GM12878 (cell line): ENCODE data around the gene SGIP1. TPM values are rescaled to one million over a fixed set of nuclear protein-coding genes. Genes with fewer than 3 reads are reported as not detected.
"Not testable (repeated sequence)": the region's sequence is repeated elsewhere in the genome, so short reads cannot be mapped to it uniquely, and the experiment has no call there.

Experiments used
- ATAC-seq: fragments of 200-7000 bp; cut with Tn5 transposase; 3 replicates; pipeline ENCODE4 v1.9.1; 2020; ENCODE audit warnings: mild to moderate bottlenecking, moderate library complexity
- BruUV-seq: library from RNA; stranded (reverse); fragments of 400-500 nt; replicated peaks from 2 replicates; lab custom pipeline; 2021; lab: Mats Ljungman, UMichigan
- CTCF ChIA-PET: fragments of 300-600 bp; sonication (Branson Sonifier 250); formaldehyde crosslinking; extraction: SDS; loops from one replicate; lab custom pipeline; 2021; ENCODE audit warnings: inconsistent platforms; lab: Yijun Ruan, JAX
- POLR2A ChIA-PET: fragments of 350-600 bp; formaldehyde crosslinking; extraction: SDS; loops from one replicate; lab custom pipeline; 2021; ENCODE audit warnings: inconsistent platforms; lab: Charles Lee
- RAD21 ChIA-PET: fragments of 300-600 bp; sonication (Branson Sonifier 250); formaldehyde crosslinking; loops from one replicate; lab custom pipeline; 2023; ENCODE audit warnings: antibody characterized with exemption; ENCODE audit not compliant: unreplicated experiment; lab: Charles Lee
- SMC1A ChIA-PET: fragments of 300-600 bp; sonication (Branson Sonifier 250); formaldehyde crosslinking; loops from one replicate; lab custom pipeline; 2023; ENCODE audit not compliant: unreplicated experiment, uncharacterized antibody; lab: Charles Lee
- DNase-seq: peaks from one replicate; pipeline ENCODE4 v3.0.0-alpha.2; 2011; ENCODE audit warnings: low read depth, low spot score
- FAIRE-seq: peaks from 3 replicates; lab custom pipeline; 2011; peaks lifted over from hg19 to GRCh38; lab: Jason Lieb, UNC
- H2AFZ ChIP-seq: 2 replicates; pipeline ENCODE4 v1.6.0; 2011; ENCODE audit warnings: low read depth, low read length, control low read depth; ENCODE audit not compliant: control insufficient read depth
- H3K27ac ChIP-seq: 2 replicates; pipeline ENCODE4 v1.5.1; 2011; ENCODE audit warnings: control low read depth; ENCODE audit not compliant: control insufficient read depth, insufficient read depth
- H3K27me3 ChIP-seq, 2 experiments: replicated peaks in 1 of 2; 2 replicates each; pipeline versions ENCODE4 v1.6.0 to v1.6.1; 2011; ENCODE audit warnings: low read length in 1 of 2; ENCODE audit not compliant: control insufficient read depth in 2 of 2, insufficient read depth in 2 of 2
- H3K36me3 ChIP-seq, 2 experiments: 2 replicates each; pipeline ENCODE4 v1.5.1; 2011; ENCODE audit warnings: low read length in 1 of 2; ENCODE audit not compliant: control insufficient read depth in 2 of 2, insufficient read depth in 2 of 2
- H3K4me1 ChIP-seq: 2 replicates; pipeline ENCODE4 v1.6.1; 2011; ENCODE audit warnings: mild to moderate bottlenecking, low read length, moderate library complexity, mixed read lengths; ENCODE audit not compliant: control insufficient read depth, insufficient read depth
- H3K4me2 ChIP-seq: 2 replicates; pipeline ENCODE4 v1.6.0; 2011; ENCODE audit warnings: control low read depth; ENCODE audit not compliant: control insufficient read depth, insufficient read depth
- H3K4me3 ChIP-seq: fragments of 200-600 bp; sonication (generic); 2 replicates; pipeline ENCODE4 v1.5.1; 2016
- H3K79me2 ChIP-seq: 2 replicates; pipeline ENCODE4 v1.6.0; 2011; ENCODE audit warnings: low read length; ENCODE audit not compliant: control insufficient read depth, insufficient read depth
- H3K9ac ChIP-seq: 2 replicates; pipeline ENCODE4 v1.8.0; 2011; ENCODE audit warnings: low read length, control low read depth, mixed read lengths; ENCODE audit not compliant: control insufficient read depth, insufficient read depth
- H3K9me3 ChIP-seq: replicated peaks from 3 replicates; pipeline ENCODE4 v1.5.1; 2011; ENCODE audit warnings: mild to moderate bottlenecking, low read length; ENCODE audit not compliant: control insufficient read depth, insufficient read depth
- H4K20me1 ChIP-seq: 2 replicates; pipeline ENCODE4 v1.6.0; 2011; ENCODE audit not compliant: control insufficient read depth, insufficient read depth
- RB1 ChIP-seq: fragments of 450-650 bp; formaldehyde crosslinking; IDR thresholded peaks from 2 replicates; pipeline ENCODE4 v1.6.1; 2017; ENCODE audit warnings: mild to moderate bottlenecking, borderline replicate concordance
- WGBS: methylation state at CpG from one replicate; pipeline ENCODE4 v1.1.6; 2016; ENCODE audit warnings: low lambda C conversion rate; ENCODE audit not compliant: insufficient replicate concordance, insufficient coverage; ENCODE audit errors: missing lambda C conversion rate; 5-methylcytosine and 5-hydroxymethylcytosine counted together
- in situ Hi-C: fragments of 300-500 bp; cut with MboI; formaldehyde crosslinking; loops from 9 replicates; pipeline ENCODE4 v1.14.3; 2018; ENCODE audit warnings: mixed read lengths
- intact Hi-C: fragments of 100-400 bp; cut with micrococcal nuclease; formaldehyde crosslinking; loops from one replicate; pipeline ENCODE4 v1.14.2; 2022; ENCODE audit not compliant: unreplicated experiment
- polyA plus RNA-seq, 11 experiments: library from polyadenylated mRNA; depleted of rRNA in 4 of 11; unstranded in 6 of 11; stranded (reverse) in 5 of 11; fragments of >200 nt; fragmentation: Nextera tagmentation in 4 of 11; fragmentation: Illumina TruSeq in 1 of 11; extraction: Ambion mirVana in 4 of 11; extraction: Trizol in 1 of 11; gene quantifications; 1 replicate in 1 of 11; 2 replicates in 10 of 11; pipeline versions ENCODE4 v1.2.1 to v1.2.3, GENCODE V29; 2011 to 2016; ENCODE audit warnings: inconsistent platforms in 2 of 11, missing spikeins in 2 of 11, low read depth in 1 of 11
- total RNA-seq, 4 experiments: library from RNA; depleted of rRNA in 3 of 4; stranded (reverse); fragments of >200 nt in 3 of 4; fragmentation: Illumina TruSeq in 1 of 4; extraction: Trizol in 1 of 4; gene quantifications; 2 replicates each; pipeline versions ENCODE4 v1.2.1 to v1.2.3, GENCODE V29; 2013 to 2021

SGIP1 gene
- total and polyA plus RNA-seq, 10 of the 15 experiments (the other 5 are each of a cell fraction or from before 2014, with no cell fraction given): 0.15 TPM; not detected in 9

GRCh38 chr1:66728021-66728420 is 194.1 kb downstream of the SGIP1 start:
- peaks cover 0 to 6% of the 10 kb centered on the region in 2 experiments; a peak in 1 of 4 replicates for H3K27me3 ChIP-seq
- no peaks in the 10 kb centered on the region for H3K36me3 ChIP-seq
- H3K9ac ChIP-seq: no peak overlapping the region
- H2AFZ ChIP-seq: no peak overlapping the region
- H4K20me1 ChIP-seq: no peaks in the 10 kb centered on the region
- ATAC-seq (no peak), FAIRE-seq (no peak), DNase-seq (no peak)
- RAD21 ChIA-PET: no interaction called here
- SMC1A ChIA-PET: interaction anchor here (1.2 kb wide), 1 partner anchor 420 kb away, joined by 4 read pairs; no protein-coding TSS in a partner anchor
- no peaks in the 10 kb centered on the region for H3K79me2 ChIP-seq
- CTCF ChIA-PET: interaction anchor here (0.6 to 1.2 kb wide), 2 partner anchors 34 to 281 kb away, joined by 3 read pairs; no protein-coding TSS in a partner anchor
- WGBS: 5% methylated on average over 2 of the region's 2 CpGs
- BruUV-seq: no TSS peak
- H3K4me3 ChIP-seq: no peak overlapping the region
- TF ChIP-seq RB1: no peak
- no peak overlapping the region for H3K4me2 ChIP-seq
- in situ Hi-C loops: loop anchor here (10.0 kb wide), 1 partner anchor 473 kb away; no protein-coding TSS in a partner anchor
- intact Hi-C loops: loop anchor here (5.0 kb wide), 2 partner anchors 121 to 486 kb away; no protein-coding TSS in a partner anchor
- no peaks in the 10 kb centered on the region for H3K4me1 ChIP-seq
- no peak overlapping the region for H3K27ac ChIP-seq
- POLR2A ChIA-PET: no interaction called here
- no peaks in the 10 kb centered on the region for H3K9me3 ChIP-seq

GRCh38 chr1:66728716-66729115 is 194.8 kb downstream of the SGIP1 start:
- POLR2A ChIA-PET, DNase-seq, H3K9me3 ChIP-seq, ATAC-seq, FAIRE-seq, BruUV-seq, H4K20me1 ChIP-seq, H2AFZ ChIP-seq, RAD21 ChIA-PET, H3K79me2 ChIP-seq, H3K27ac ChIP-seq, H3K4me1 ChIP-seq, H3K4me2 ChIP-seq, H3K9ac ChIP-seq, H3K4me3 ChIP-seq, H3K27me3 ChIP-seq, H3K36me3 ChIP-seq: not testable (repeated sequence)
- intact Hi-C loops (loop anchor here (5.0 kb wide), 2 partner anchors 121 to 486 kb away; no protein-coding TSS in a partner anchor), in situ Hi-C loops (loop anchor here (10.0 kb wide), 1 partner anchor 474 kb away; no protein-coding TSS in a partner anchor)
- SMC1A ChIA-PET: interaction anchor here (1.2 kb wide), 1 partner anchor 419 kb away, joined by 4 read pairs; no protein-coding TSS in a partner anchor
- CTCF ChIA-PET: interaction anchor here (1.2 kb wide), 1 partner anchor 282 kb away, joined by 3 read pairs; no protein-coding TSS in a partner anchor
